Activated CD8-positive, alpha-beta T cell treated with anti-CD3 and anti-CD28 coated beads for 36 hours (primary cell): ENCODE results near the gene MARCHF6. TPM values are rescaled to one million over a fixed set of nuclear protein-coding genes. Genes with fewer than 3 reads are reported as not detected.
"Not testable (repeated sequence)": the region's sequence is repeated elsewhere in the genome, so short reads cannot be mapped to it uniquely, and the experiment has no call there.

Experiments
- ATAC-seq: fragments of 200-7000 bp; cut with Tn5 transposase; one replicate; pipeline ENCODE4 v1.10.0; 2021; ENCODE audit warnings: mild to moderate bottlenecking, moderate library complexity
- CTCF ChIA-PET: fragments of 350-600 bp; sonication (Branson Sonifier 250); formaldehyde crosslinking; loops from one replicate; lab custom pipeline; 2021; ENCODE audit warnings: antibody characterized with exemption; lab: Charles Lee
- POLR2A ChIA-PET: fragments of 350-600 bp; sonication (Branson Sonifier 250); formaldehyde crosslinking; loops from one replicate; lab custom pipeline; 2021; ENCODE audit warnings: antibody characterized with exemption; lab: Charles Lee
- DNase-seq: peaks from one replicate; pipeline ENCODE4 v3.0.0-alpha.2; 2020
- H3K27ac Mint-ChIP-seq: one replicate; pipeline ENCODE4 v1.8.0; 2021; ENCODE audit warnings: mild to moderate bottlenecking, mixed read lengths
- H3K27me3 Mint-ChIP-seq: one replicate; pipeline ENCODE4 v1.8.0; 2021; ENCODE audit warnings: mixed read lengths
- H3K36me3 Mint-ChIP-seq: one replicate; pipeline ENCODE4 v1.8.0; 2021; ENCODE audit warnings: low read depth, mixed read lengths
- H3K4me1 Mint-ChIP-seq: one replicate; pipeline ENCODE4 v1.8.0; 2021; ENCODE audit warnings: low read depth, mixed read lengths
- H3K4me3 Mint-ChIP-seq: one replicate; pipeline ENCODE4 v1.8.0; 2021; ENCODE audit warnings: mild to moderate bottlenecking, moderate library complexity, mixed read lengths
- H3K9me3 Mint-ChIP-seq: one replicate; pipeline ENCODE4 v1.8.0; 2021; ENCODE audit warnings: mixed read lengths
- intact Hi-C: fragments of 100-400 bp; cut with micrococcal nuclease; formaldehyde crosslinking; loops from one replicate; pipeline ENCODE4 v1.10.0; 2022
- total RNA-seq, 2 experiments: library from RNA; stranded (reverse); gene quantifications; one replicate each; pipeline ENCODE4 v1.2.3, GENCODE V29; 2021
- TF ChIP-seq, protein P1 (sequence below): fragments of 200-600 bp; IDR thresholded peaks from one replicate; pipeline ENCODE4 v1.8.0; 2022; ENCODE audit warnings: antibody characterized with exemption, mild to moderate bottlenecking

The MARCHF6 gene
- total RNA-seq, 2 experiments from 2014 or later, result 92.8 to 95.6 TPM

- DNase-seq (no peak), ATAC-seq (no peak)
- peaks cover 33% of the 10 kb centered on the region for H3K36me3 Mint-ChIP-seq
- no peak overlapping the region for H3K27ac Mint-ChIP-seq
- H3K4me3 Mint-ChIP-seq, result no peak overlapping the region
- TF ChIP-seq, protein P1, sequence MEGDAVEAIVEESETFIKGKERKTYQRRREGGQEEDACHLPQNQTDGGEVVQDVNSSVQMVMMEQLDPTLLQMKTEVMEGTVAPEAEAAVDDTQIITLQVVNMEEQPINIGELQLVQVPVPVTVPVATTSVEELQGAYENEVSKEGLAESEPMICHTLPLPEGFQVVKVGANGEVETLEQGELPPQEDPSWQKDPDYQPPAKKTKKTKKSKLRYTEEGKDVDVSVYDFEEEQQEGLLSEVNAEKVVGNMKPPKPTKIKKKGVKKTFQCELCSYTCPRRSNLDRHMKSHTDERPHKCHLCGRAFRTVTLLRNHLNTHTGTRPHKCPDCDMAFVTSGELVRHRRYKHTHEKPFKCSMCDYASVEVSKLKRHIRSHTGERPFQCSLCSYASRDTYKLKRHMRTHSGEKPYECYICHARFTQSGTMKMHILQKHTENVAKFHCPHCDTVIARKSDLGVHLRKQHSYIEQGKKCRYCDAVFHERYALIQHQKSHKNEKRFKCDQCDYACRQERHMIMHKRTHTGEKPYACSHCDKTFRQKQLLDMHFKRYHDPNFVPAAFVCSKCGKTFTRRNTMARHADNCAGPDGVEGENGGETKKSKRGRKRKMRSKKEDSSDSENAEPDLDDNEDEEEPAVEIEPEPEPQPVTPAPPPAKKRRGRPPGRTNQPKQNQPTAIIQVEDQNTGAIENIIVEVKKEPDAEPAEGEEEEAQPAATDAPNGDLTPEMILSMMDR, result no peak
- ChIA-PET POLR2A (no interaction called here), CTCF (no interaction called here)
- H3K9me3 Mint-ChIP-seq, result no peaks in the 10 kb centered on the region
- intact Hi-C loops, result no loop called here
- H3K27me3 Mint-ChIP-seq, result no peaks in the 10 kb centered on the region
- H3K4me1 Mint-ChIP-seq, result no peaks in the 10 kb centered on the region
Measured at GRCh38 chr5:10391130-10391529, 37.6 kb downstream of the MARCHF6 start.

- H3K27me3 Mint-ChIP-seq, H3K9me3 Mint-ChIP-seq, ATAC-seq, H3K4me3 Mint-ChIP-seq, intact Hi-C loops, DNase-seq, H3K4me1 Mint-ChIP-seq: not testable (repeated sequence)
- POLR2A ChIA-PET, result interaction anchor here (1.0 kb wide), 1 partner anchor 40 kb away, joined by 3 read pairs; no protein-coding TSS in a partner anchor
- H3K27ac Mint-ChIP-seq, result peak overlapping the region; percentile 30
- CTCF ChIA-PET, result interaction anchor here (1.6 kb wide), 1 partner anchor 31 kb away, joined by 6 read pairs; no protein-coding TSS in a partner anchor
- peaks cover 37% of the 10 kb centered on the region for H3K36me3 Mint-ChIP-seq
Measured at GRCh38 chr5:10392567-10393328, 39.3 kb downstream of the MARCHF6 start.

GRCh38 chr5:10393491-10393890 is 40.0 kb downstream of the MARCHF6 start:
- no peak overlapping the region for H3K27ac Mint-ChIP-seq
- ATAC-seq, result no peak
- ChIA-PET CTCF (interaction anchor here (1.6 kb wide), 1 partner anchor 31 kb away, joined by 6 read pairs; no protein-coding TSS in a partner anchor), POLR2A (interaction anchor here (1.0 kb wide), 1 partner anchor 41 kb away, joined by 3 read pairs; no protein-coding TSS in a partner anchor)
- intact Hi-C loops, result no loop called here
- H3K36me3 Mint-ChIP-seq, result peaks cover 41% of the 10 kb centered on the region
- TF ChIP-seq, protein P1, result no peak
- no peaks in the 10 kb centered on the region for H3K4me1 Mint-ChIP-seq
- H3K4me3 Mint-ChIP-seq, result no peak overlapping the region
- no peak for DNase-seq
- no peaks in the 10 kb centered on the region for H3K9me3 Mint-ChIP-seq
- H3K27me3 Mint-ChIP-seq, result no peaks in the 10 kb centered on the region

DNA sequence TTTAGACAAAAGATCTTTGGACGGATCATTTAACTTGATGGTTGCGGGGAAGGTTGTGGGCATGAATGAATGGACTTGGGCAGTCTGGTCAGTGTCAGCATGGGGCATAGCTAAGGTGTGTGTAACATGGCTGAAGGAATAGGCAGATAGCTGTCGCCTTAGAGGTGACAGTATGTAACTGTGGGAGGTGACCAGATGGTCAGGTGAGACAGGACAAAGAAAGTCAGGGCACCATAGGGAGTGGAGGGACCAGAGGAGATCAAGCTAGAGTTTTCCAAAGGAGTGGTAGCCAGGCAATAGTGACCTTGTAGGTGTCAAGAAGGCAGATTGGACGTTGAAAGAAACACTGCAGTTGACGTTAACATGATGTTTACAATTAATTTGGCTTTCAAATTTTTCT is 43.1 kb downstream of the MARCHF6 start:
- ATAC-seq (no peak), DNase-seq (no peak)
- Mint-ChIP-seq H3K36me3 (peaks cover 29% of the 10 kb centered on the region), H3K4me3 (no peak overlapping the region), H3K9me3 (no peaks in the 10 kb centered on the region), H3K27me3 (no peaks in the 10 kb centered on the region), H3K4me1 (peaks cover 4% of the 10 kb centered on the region), H3K27ac (no peak overlapping the region)
- TF ChIP-seq, protein P1, result no peak
- ChIA-PET POLR2A (no interaction called here), CTCF (interaction anchor here (1.1 to 2.5 kb wide), 2 partner anchors 23 to 30 kb away, joined by 3 to 6 read pairs; no protein-coding TSS in a partner anchor)
- intact Hi-C loops, result no loop called here

- TF ChIP-seq, protein P1, result no peak
- ChIA-PET POLR2A (no interaction called here), CTCF (interaction anchor here (1.0 to 1.8 kb wide), 3 partner anchors 25 to 116 kb away, joined by 3 to 5 read pairs (median 3); no protein-coding TSS in a partner anchor)
- H3K9me3 Mint-ChIP-seq, result no peaks in the 10 kb centered on the region
- peaks cover 29% of the 10 kb centered on the region for H3K36me3 Mint-ChIP-seq
- intact Hi-C loops, result no loop called here
- H3K4me3 Mint-ChIP-seq, result no peak overlapping the region
- DNase-seq, result no peak
- H3K4me1 Mint-ChIP-seq, result peaks cover 4% of the 10 kb centered on the region
- ATAC-seq, result no peak
- no peaks in the 10 kb centered on the region for H3K27me3 Mint-ChIP-seq
- no peak overlapping the region for H3K27ac Mint-ChIP-seq
Measured at GRCh38 chr5:10399839-10400238, 46.3 kb downstream of the MARCHF6 start.
